ELR (cell line): ENCODE results near the gene ITPRIPL2.

ENCODE experiments used
- DNase-seq: peaks from one replicate; pipeline ENCODE4 v3.0.0-alpha.2; 2015; ENCODE audit warnings: low read depth

ITPRIPL2 gene

GRCh38 chr16:19142939-19143598 lies 29.3 kb downstream of the ITPRIPL2 start:
- no peak for DNase-seq

GRCh38 chr16:19143599-19143956 lies 29.8 kb downstream of the ITPRIPL2 start:
- no peak for DNase-seq

DNA sequence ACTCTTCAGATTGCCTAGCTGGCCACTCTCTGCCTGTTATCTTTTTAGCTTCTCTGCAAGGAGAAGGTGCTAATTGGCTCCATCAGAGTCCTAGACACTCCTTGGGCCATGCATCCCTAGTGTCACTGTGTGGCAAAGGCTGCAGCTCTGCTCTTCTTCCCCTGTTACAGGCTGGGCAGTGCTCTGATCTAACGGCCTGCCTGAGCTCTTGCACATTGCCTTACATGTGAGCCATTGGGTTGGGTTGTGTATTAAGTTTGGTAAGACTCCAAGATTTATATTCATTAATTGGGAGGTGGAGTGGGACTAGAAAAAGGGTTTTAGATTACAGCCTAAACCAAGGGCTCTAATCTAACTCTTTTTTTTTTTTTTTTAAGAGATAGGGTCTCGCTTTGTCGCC lies 31.2 kb downstream of the ITPRIPL2 start:
- no peak for DNase-seq

- no peak for DNase-seq
Observed at GRCh38 chr16:19147126-19147525, 33.4 kb downstream of the ITPRIPL2 start.

DNA sequence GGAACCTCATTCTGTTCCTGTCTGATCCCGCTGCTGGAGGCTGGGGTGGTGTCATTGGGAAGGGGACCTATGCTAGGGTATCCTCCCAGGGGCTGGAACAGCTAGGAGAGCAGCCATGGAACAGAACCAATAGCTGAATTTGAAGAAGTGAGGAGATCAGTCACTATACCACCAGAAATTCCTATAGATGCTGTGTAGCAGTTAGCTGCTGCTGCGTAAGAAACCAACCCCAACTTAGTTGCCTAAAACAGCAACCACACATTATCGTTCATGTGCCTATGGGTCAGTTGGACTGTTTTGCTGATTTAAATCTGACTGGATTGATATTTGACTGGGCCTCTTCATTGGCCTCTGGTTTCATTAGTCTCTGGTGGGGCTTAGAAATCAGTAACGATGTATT lies 33.9 kb downstream of the ITPRIPL2 start:
- DNase-seq, result no peak

DNA sequence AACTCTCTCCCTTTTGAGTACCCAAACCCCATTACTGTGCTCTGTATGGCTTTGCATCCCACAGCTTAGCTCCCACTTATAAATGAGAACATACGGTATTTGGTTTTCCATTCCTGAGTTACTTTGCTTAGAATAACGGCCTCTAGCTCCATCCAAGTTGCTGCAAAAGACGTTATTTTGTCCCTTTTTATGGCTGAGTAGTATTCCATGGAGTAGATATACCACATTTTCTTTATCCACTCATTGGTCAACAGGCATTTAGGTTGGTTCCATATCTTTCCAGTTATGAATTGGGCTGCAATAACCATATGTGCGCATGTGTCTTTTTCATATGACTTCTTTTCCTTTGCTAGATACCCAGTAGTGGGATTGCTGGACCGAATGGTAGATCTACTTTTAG lies 34.4 kb downstream of the ITPRIPL2 start:
- DNase-seq, result no peak

- no peak for DNase-seq
Observed at GRCh38 chr16:19151310-19151709, 37.5 kb downstream of the ITPRIPL2 start.

DNA sequence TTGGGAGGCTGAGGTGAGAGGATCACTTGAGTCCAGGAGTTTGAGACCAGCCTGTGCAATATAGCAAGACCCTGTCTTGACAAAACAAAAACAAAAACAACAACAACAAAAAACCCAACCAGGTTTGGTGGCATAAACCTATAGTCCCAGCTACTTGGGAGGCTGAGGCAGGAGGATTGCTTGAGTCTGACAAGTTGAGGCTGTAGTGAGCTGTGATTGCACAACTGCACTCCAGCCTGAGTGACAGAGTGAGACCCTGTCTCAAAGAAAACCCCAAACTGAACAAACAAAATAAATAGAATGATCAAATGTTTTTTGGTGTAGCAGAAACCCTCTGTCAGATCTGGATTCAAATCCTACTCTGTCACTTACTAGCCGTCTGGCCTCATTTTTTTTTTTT lies 38.3 kb downstream of the ITPRIPL2 start:
- no peak for DNase-seq

- DNase-seq, result peak; percentile 61
Observed at GRCh38 chr16:19153876-19154275, 40.1 kb downstream of the ITPRIPL2 start.

GRCh38 chr16:19162085-19162484 lies 48.3 kb downstream of the ITPRIPL2 start:
- DNase-seq, result no peak

GRCh38 chr16:19163215-19163614 lies 49.5 kb downstream of the ITPRIPL2 start:
- DNase-seq, result no peak

- no peak for DNase-seq
Observed at GRCh38 chr16:19164285-19164684, 50.5 kb downstream of the ITPRIPL2 start.

GRCh38 chr16:19165101-19165500 lies 51.3 kb downstream of the ITPRIPL2 start:
- no peak for DNase-seq

- DNase-seq, result no peak
Observed at GRCh38 chr16:19166500-19166899, 52.7 kb downstream of the ITPRIPL2 start.

GRCh38 chr16:19167710-19168370 lies 54.1 kb downstream of the ITPRIPL2 start, which contains the start of gene SYT17:
Gene SYT17 (plus strand): TSS chr16:19168240. CDS start chr16:19168647, 407 bp downstream.
- peak; percentile 69 for DNase-seq

- DNase-seq, result peak; percentile 10
Observed at GRCh38 chr16:19168371-19169081, 54.8 kb downstream of the ITPRIPL2 start.

DNA sequence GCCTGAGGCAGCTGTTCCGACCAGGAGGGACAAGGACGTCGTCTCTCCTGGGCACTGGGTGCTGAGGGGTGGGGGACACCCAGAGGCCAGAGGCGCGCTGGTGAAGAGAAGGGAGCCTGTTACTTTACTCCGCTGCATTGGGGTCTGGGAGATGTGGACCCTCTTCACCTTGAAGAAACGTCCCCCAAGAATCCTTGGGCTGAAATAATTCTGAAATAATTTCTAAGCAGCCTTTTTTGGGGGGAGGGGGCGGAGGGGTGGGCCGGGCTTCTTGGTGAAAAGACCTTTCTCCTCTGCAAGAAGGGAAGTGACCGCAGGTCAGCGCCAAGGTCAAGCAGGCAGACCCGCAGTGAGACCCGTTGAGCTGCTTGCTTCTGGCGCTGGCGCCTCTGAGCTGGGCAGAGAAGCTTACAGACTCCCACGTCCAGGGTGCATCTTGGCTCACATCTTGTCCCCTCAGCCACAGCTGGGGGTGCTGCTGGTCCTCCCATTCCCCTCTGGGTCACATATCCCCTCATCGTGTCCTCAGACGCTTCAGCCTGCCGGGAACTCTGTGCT lies 55.4 kb downstream of the ITPRIPL2 start:
- no peak for DNase-seq

GRCh38 chr16:19170043-19170655 lies 56.4 kb downstream of the ITPRIPL2 start:
- DNase-seq, result no peak
